Measurements from ENCODE around the gene SLC5A3.
A peak's percentile ranks its signal among the peaks of the same experiment; 100 is the strongest.

Gene SLC5A3

GRCh38 chr21:34072145-34073031 is 990 bp upstream of the SLC5A3 start:
- no peak for DNase-seq

- DNase-seq, result peak in 1 of 2 experiments; percentile 46
Observed at GRCh38 chr21:34073749-34074282, 438 bp downstream of the SLC5A3 start.

GRCh38 chr21:34074283-34075090 is 1.1 kb downstream of the SLC5A3 start:
- DNase-seq, result no peak

- no peak for DNase-seq
Observed at GRCh38 chr21:34075091-34075425, 1.7 kb downstream of the SLC5A3 start.

DNA sequence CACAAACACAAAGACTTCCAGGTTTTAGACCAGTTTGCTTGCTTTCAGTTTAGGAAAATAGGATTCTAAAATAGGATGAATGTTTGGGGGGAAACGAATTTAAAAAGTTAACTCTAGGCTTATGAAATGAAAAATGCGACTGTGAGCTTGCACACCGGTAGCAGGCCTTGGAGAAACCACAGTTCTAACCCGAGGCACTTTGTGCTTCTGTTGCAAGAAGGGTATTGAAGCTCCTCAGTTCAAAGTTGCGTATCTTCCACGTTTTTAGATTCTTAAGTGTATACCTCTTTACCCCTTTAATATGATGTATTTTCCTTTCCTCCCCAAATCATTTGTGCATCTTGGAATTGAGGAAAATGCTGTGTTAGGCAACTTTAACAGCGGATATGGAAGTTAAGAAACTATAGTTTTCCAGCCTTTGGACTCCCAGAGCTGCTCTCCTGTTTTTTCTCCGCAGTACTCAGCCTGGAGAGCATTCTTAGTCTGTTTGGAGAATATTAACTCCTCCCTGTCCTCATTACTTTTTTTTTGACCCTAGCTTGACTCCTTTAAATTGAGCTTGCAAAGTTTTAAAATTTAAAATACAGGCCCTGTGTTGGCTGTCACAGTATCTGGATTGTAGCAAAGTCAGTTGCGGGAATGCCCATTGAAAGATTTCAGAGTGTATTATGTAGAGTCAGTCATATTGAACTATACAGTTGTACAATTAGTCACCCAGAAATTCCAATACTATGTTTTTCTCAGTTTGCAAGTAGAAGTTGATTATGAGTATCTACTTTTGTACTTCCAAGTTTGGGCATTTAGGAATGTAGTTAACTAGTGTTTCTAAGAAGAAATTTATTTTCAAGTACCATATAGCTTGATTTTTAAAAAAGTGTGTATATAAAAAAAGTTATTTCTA is 2.6 kb downstream of the SLC5A3 start:
- DNase-seq, result no peak

DNA sequence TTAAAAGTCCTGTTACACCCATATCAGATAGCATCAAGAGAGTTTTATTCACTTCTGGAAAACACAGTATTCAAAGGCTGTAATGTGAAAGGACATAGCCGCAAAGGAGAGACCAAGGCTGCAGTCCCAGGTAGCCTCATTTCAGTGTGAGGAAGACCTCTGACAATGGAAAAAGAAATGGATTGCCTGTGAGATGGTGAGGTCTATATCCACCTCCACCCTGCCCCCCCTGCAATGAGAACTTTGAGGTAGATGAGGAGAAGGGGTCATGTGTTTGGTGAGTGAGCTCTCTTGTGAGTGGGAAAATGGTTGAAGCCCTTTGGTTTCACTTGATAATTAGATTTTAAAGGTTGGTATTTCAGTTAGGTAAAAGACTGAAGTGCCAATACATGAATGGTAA is 3.5 kb downstream of the SLC5A3 start:
- DNase-seq, result no peak

GRCh38 chr21:34077888-34078287 is 4.5 kb downstream of the SLC5A3 start:
- DNase-seq, result no peak

GRCh38 chr21:34078915-34079314 is 5.5 kb downstream of the SLC5A3 start:
- no peak for DNase-seq

DNA sequence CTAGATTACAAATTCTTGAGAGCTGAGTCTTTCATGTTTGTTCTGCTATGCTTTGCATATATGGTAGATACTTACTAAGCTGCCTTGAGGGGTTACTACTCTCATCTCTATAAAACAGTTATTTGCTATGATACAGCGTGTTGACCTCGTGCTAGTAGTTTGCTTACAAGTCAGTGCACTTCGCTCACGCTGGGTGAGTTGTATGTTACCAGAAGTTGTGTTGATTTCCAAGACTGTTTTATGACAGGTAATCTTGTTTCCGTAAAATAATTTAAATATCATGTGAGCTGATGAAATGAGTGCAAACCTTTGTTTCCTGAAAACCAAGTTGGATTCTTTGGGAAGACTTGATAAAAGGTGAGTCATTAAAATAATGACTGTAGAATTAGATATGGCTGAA is 7.3 kb downstream of the SLC5A3 start:
- no peak for DNase-seq

GRCh38 chr21:34082769-34083168 is 9.4 kb downstream of the SLC5A3 start:
- no peak for DNase-seq

DNA sequence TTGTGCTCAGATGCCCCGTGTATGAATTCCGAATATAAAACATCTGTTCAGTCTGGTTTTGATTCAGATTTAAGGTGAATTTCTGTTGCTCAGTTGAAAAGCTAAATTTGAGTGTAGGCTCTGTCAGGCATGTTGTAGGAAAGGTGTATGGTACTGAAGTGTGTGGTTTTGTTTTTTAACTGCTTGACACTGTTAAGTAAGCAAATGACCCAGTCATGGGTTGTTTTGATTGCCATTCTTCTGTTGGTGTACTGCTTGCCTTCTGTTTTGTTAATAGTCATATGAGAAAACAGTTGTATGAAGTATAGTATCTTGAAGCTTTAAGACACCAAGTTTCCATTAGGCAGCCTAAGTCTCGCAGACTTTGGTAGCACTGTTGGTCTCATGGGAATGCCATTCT is 10.0 kb downstream of the SLC5A3 start:
- DNase-seq, result no peak

GRCh38 chr21:34085129-34085528 is 11.8 kb downstream of the SLC5A3 start:
- no peak for DNase-seq

- no peak for DNase-seq
Observed at GRCh38 chr21:34086887-34087306, 13.5 kb downstream of the SLC5A3 start.

GRCh38 chr21:34088752-34089151 is 15.4 kb downstream of the SLC5A3 start:
- no peak for DNase-seq

GRCh38 chr21:34091032-34091431 is 17.7 kb downstream of the SLC5A3 start:
- DNase-seq, result no peak

DNA sequence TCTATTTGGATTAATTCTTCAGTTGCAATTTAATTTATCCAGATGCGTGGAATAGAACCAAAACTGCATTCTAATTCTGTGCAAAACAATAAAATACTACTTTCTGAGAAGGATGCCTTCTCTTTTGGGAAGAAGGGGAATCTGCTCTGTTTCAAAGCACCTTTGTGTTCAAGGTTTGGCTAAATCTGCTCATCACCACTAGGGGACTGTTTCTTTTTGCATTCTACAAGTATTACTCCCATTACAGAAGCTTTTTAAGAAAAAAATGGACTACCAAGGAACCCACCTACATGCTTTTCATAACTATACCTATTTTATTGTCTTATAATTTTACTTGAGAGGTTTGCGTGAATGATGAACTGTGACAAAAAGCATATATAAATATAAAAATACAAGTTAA is 18.2 kb downstream of the SLC5A3 start:
- peak in 1 of 2 experiments; percentile 24 for DNase-seq

DNA sequence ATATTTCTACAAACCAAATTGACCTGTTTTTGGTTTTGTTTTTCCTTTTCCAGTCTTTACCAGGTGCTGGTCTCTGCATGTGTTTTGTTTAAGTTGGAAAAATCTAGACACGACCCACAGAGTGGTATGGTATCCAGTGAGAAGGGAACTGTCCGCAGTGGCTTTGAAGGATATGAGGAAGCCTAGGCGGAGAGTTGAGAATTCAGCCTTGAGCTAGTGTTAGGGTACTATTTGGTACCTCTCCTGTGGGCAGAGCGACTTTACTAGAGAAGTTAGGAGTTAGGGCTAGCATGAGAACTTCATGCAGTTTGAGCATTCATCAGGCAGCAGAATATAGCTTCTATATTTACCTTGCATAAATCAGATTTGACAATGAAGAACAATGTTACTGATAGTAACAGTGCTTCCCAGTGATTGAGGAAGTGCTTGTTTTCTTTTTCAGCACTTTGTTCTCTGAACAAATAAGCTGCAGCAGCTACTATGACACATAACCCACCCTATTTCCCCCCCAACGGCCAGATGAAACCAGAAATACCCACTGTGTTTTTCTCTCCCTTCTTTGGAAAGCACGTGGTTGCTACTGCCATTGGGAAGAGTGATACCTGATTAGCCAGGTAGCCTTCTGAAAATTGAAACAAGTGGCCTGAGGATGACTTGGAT is 19.0 kb downstream of the SLC5A3 start:
- no peak for DNase-seq

- no peak for DNase-seq
Observed at GRCh38 chr21:34093083-34093482, 19.7 kb downstream of the SLC5A3 start.

DNA sequence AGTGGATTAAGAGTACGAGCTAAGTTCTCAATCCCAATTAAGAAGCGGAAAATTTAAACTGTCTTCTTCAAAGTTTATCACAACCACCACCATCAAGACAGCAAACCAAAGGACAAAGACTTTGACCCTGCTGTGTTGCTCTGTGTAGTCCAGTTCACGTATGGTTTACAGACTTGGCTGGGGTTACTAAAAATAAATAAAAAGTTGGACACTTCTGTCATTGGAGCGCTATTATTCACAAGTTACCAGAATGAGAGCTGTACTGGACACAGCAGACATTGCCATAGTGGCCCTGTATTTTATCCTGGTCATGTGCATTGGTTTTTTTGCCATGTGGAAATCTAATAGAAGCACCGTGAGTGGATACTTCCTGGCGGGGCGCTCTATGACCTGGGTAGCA is 21.6 kb downstream of the SLC5A3 start:
- DNase-seq, result no peak

DNA sequence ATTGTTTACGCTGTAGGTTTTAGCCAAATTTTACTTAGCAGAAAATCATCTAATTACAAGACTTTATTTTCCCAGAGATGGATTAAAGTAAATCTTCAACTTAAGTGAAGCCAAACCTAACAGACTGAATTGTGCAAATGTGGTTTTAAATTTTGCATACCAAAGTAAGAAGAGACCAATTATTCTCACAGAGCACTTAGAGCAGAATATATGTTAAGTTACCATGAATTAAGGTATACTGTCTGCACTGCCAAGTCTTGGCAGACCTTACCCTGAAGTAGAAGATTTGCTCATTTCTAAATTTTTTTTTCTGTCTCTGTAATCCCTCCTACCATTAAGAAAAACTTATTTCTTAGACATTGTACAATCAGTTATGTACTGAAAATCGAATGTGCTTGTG is 24.1 kb downstream of the SLC5A3 start:
- no peak for DNase-seq

GRCh38 chr21:34100337-34100736 is 27.0 kb downstream of the SLC5A3 start:
- DNase-seq, result no peak

GRCh38 chr21:34100790-34101189 is 27.4 kb downstream of the SLC5A3 start:
- DNase-seq, result no peak

Data from NCI-H524 (cell line).